Measurements from ENCODE around the gene ORAI3.

The ORAI3 gene

GRCh38 chr16:30948667-30949649 is at the start of gene ORAI3:
TSS of gene ORAI3 (plus strand) at chr16:30949068. CDS start at chr16:30949290, 222 bp downstream.
- in situ Hi-C loops (cut with MboI; ENCODE audit: low sequenced_read_pairs): no loop called here

GRCh38 chr16:30899794-30900193 is 49.1 kb upstream of the ORAI3 start:
- in situ Hi-C loops (cut with MboI; ENCODE audit: low sequenced_read_pairs): no loop called here

DNA sequence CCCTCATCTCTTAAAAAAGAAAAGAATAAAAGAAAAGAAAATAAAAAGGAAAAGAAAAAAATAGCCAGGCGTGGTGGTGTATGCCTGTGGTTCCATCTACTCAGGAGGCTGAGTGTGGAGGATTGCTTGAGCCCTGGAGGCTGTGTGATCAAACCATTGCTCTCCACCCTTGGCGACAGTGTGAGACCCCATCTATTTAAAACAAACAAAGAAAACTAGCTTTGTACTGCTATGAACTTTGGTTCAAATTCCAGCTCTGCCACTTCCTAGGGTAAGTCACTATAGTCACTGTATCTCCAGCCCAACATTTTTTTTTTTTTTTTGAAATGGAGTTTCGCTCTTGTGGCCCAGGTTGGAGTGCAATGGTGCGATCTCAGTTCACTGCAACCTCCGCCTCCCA is 48.3 kb upstream of the ORAI3 start:
- in situ Hi-C loops (cut with MboI; ENCODE audit: low sequenced_read_pairs): no loop called here

DNA sequence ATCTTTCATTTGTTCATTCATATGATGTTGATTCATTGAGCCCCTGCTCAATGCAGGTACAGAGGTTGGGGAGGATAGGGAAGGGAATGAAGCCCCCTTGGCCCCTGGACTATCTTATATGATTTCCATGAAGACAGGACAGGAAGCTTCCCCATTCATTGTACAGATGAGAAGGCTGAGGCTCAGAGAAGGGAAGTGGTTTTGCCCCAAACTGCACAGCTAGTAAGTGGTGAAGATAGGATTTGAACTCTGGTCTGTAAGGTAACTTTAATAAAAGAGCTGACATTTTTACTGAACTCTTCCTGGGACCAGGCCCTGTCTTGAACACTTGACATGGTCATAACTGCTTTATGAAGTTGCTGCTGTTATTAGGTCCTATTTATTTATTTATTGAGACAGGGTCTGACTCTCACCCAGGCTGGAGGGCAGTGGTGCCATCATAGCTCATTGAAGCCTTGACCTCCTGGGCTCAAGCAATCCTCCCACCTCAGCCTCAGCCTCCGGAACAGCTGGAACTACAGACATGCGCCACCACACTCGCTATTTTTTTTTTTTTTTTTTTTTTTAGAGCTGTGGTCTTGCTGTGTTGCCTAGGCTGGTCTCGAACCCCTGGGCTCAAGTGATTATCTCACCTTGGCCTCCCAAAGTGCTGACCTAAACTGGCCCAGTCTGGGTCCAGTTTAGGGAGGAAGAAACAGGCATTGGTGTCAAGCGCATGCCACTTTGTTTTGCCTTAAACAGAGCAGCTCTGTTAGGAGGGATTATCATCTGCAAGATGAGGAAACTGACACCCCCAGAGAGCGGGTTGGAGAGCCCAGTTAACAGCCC is 47.5 kb upstream of the ORAI3 start:
- in situ Hi-C loops (cut with MboI; ENCODE audit: low sequenced_read_pairs): no loop called here

- in situ Hi-C loops (cut with MboI; ENCODE audit: low sequenced_read_pairs): no loop called here
These were observed 46.6 kb upstream of the ORAI3 start for GRCh38 chr16:30902029-30902972.

DNA sequence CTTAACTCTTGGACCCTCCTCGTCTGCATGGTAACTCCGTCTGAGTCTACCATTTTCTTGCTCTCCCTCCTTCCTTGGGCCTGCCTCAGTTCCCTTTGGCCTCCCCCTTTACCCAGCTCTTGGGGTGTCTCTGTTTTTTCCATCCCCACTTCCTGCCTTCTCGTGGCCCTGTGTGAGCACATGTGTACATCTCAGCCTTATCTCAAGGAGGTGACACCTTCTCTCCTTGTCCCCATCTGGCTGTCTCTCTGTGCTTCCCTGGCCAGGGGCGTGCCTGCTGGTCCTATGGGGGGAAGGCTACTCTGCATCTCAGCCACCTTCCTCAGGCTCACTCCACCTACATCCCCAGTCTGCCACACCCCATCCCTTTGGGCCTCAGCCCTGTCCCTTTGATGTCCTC is 45.9 kb upstream of the ORAI3 start:
- in situ Hi-C loops (cut with MboI; ENCODE audit: low sequenced_read_pairs): no loop called here

- in situ Hi-C loops (cut with MboI; ENCODE audit: low sequenced_read_pairs): no loop called here
These were observed 45.3 kb upstream of the ORAI3 start for GRCh38 chr16:30903596-30903995.

DNA sequence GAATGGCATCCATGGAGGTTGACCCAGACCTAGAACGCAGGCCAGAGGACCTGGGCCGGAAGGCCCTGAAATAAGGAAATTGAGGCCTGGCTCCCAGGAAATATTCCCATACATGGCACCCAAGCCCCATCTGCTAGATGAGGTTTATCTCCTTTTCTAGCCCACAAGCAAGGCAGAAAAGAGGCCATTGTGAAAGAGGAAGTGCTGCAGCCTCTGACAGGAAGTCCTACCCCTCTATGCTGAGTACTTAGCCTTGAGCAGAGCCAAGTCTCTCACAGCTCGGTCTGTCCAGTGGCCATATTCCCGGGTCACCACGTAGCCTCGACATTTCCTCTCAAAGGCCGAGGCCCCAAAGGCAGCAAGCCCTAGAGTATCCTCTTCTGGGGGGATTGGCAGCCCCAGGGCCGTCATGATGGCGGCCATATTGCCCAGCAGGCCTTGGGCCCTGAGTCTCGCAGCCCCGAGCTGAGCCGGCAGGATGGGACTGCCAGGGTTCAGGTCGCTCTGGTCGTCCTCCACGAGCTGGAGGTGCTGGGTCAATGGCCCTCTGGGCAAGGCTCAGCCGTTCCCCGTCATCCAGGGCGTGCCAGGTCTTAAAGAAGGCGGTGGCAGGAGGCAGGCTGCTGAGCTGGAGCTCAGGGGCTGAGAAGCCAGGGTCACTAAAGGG is 44.6 kb upstream of the ORAI3 start:
- in situ Hi-C loops (cut with MboI; ENCODE audit: low sequenced_read_pairs): no loop called here

- in situ Hi-C loops (cut with MboI; ENCODE audit: low sequenced_read_pairs): no loop called here
These were observed 41.8 kb upstream of the ORAI3 start for GRCh38 chr16:30907064-30907463.

DNA sequence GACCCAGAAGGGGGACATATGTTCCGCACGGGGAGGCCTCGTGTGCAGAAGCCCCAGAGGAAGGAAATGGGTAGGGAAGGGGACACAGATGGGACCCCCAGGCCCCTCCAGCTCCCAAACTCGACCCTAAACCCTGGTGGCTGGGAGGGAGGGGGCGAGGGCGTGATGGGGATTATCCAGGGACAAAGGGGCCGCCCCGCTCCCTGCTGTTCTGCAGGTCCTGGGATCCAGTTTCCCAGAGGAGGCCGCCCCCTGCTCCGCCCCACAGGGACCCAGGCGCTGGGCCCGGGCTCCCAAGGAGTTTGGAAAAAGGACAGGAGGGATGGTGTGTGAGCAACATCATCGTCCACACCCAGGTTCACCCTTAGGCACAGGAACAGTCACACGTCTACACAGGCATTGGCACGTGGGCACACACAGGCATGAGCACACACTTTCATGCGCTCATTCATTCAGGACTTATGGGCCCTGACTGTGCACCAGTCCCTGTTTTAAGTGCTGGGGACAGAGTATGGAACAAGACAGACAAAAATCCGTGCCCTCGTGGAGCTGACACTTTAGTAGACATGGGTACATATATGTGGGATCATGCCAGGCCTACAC is 38.3 kb upstream of the ORAI3 start:
- in situ Hi-C loops (cut with MboI; ENCODE audit: low sequenced_read_pairs): loop anchor here (10.0 kb wide), 1 partner anchor 66 kb away; no protein-coding TSS in a partner anchor

GRCh38 chr16:30912794-30913412 is 36.0 kb upstream of the ORAI3 start:
- in situ Hi-C loops (cut with MboI; ENCODE audit: low sequenced_read_pairs): loop anchor here (10.0 kb wide), 1 partner anchor 68 kb away; no protein-coding TSS in a partner anchor

DNA sequence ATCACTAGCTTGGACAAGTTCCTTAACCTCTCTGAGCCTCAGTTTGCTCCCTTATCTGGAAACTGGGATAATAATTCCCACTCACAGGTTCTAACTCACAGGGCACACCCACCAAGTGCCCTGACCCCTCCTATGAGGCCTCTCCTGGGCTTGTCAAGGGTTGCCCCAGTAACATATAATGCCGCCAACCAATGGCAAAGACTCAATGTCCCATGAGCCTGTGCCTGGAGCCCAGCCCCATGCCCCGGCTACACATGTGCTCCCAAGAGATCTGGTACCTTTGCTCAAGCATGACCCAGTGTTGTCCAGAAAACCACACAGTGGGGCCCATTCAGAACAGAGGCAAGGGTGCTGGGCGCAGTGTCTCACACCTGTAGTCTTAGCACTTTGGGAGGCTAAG is 34.0 kb upstream of the ORAI3 start:
- in situ Hi-C loops (cut with MboI; ENCODE audit: low sequenced_read_pairs): loop anchor here (10.0 kb wide), 1 partner anchor 70 kb away; no protein-coding TSS in a partner anchor

GRCh38 chr16:30918614-30919013 is 30.3 kb upstream of the ORAI3 start:
- in situ Hi-C loops (cut with MboI; ENCODE audit: low sequenced_read_pairs): loop anchor here (10.0 kb wide), 1 partner anchor 74 kb away; no protein-coding TSS in a partner anchor

DNA sequence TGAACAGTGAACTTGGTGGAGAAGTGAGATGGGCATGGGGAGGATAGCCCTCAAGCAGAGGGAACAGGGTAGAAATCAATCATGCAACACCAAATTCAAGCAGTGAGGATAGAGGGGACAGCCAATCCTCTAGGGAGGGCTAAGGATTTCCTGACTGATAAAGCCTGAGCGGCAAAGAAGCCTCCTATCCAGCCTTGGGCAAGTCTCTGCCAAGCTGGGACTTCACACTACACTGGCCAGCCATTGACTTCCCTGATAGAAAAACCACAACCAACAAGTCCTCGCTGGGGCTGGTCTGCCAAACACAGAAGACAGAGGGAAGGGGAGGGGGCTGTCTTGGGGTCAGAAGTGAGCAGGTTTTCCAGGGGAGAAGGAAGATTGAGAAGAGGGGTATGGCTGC is 28.0 kb upstream of the ORAI3 start:
- in situ Hi-C loops (cut with MboI; ENCODE audit: low sequenced_read_pairs): no loop called here

GRCh38 chr16:30921459-30921747 is 27.5 kb upstream of the ORAI3 start:
- in situ Hi-C loops (cut with MboI; ENCODE audit: low sequenced_read_pairs): no loop called here

GRCh38 chr16:30921748-30922419 is 27.0 kb upstream of the ORAI3 start:
- in situ Hi-C loops (cut with MboI; ENCODE audit: low sequenced_read_pairs): no loop called here

DNA sequence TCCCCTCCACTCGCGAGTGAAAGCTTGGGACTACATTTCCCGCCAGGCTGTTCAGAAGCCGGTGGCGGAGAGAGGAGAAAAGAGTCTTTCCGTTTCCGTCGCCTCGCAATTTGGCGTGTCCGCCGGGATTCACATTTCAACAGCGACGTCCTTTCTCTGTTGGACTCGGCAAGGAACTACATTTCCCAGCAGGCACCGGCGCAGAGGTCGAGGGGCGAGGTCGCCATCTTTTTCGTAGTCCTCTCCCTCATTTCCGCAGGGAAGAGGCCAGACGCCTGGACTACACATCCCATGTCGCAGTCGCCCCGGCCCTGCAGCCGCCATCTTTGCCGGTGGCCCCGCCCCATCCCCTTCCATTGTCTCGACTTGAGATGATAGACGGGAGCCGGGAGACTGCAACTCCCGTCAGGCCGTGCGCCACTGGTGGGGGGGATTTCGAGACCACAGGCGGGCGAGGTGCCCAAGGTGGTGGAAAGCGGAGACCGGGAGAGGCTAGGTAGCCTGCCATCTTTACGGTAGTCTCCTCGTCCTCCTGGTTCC is 26.4 kb upstream of the ORAI3 start:
- in situ Hi-C loops (cut with MboI; ENCODE audit: low sequenced_read_pairs): no loop called here

GRCh38 chr16:30922960-30923535 is 25.8 kb upstream of the ORAI3 start:
- in situ Hi-C loops (cut with MboI; ENCODE audit: low sequenced_read_pairs): no loop called here

All from HL-60/S4 treated with retinoic acid at 250 ng/mL for 4 days and 3 days (cell line).